Smooth muscle cell of trachea (primary cell): ENCODE results near the gene AKT1. TPM values are rescaled to one million over a fixed set of nuclear protein-coding genes. Genes with fewer than 3 reads are reported as not detected.

Experiments
- total RNA-seq: library from RNA; depleted of rRNA; stranded (reverse); fragments of >200 nt; gene quantifications from 2 replicates; pipeline ENCODE4 v1.2.1, GENCODE V29; 2014

Gene AKT1
- total RNA-seq = 158 and 216 TPM in 2 replicates

GRCh38 chr14:104794993-104795780, at the start of gene AKT1:
AKT1 (minus strand) TSS chr14:104795748; CDS start chr14:104792643, 3,105 bp downstream.

GRCh38 chr14:104800771-104801519, 5.4 kb upstream of the AKT1 start, which contains the start of gene ZBTB42:
ZBTB42 (plus strand) TSS chr14:104801101; CDS start chr14:104801198, 97 bp downstream.

GRCh38 chr14:104752735-104753527, 42.6 kb downstream of the AKT1 start, which contains the start of gene SIVA1:
SIVA1 (plus strand) TSS chr14:104753147; CDS start chr14:104753202, 55 bp downstream.

GRCh38 chr14:104723651-104724406, 71.7 kb downstream of the AKT1 start, which contains the start of gene ADSS1:
ADSS1 (plus strand) TSS chr14:104724229; CDS start chr14:104724271, 42 bp downstream.

Other genes starting within 250 kb of the AKT1 start
- not detected in 2 replicates for gene C14orf180, start 216.0 kb downstream of the AKT1 start, total RNA-seq
- gene TMEM179, start 191.0 kb downstream of the AKT1 start, total RNA-seq = not detected in 2 replicates
- 74.6 and 86.8 TPM in 2 replicates for gene INF2, start 106.1 kb downstream of the AKT1 start, total RNA-seq
- gene ADSS1, start 71.5 kb downstream of the AKT1 start, total RNA-seq = 2.5 and 7.1 TPM in 2 replicates
- 56.2 and 167 TPM in 2 replicates for gene SIVA1, start 42.6 kb downstream of the AKT1 start, total RNA-seq
- gene ZBTB42, start 5.4 kb upstream of the AKT1 start, total RNA-seq = 3.2 and 5.6 TPM in 2 replicates
- 14.7 and 28.0 TPM in 2 replicates for gene CEP170B, start 69.5 kb upstream of the AKT1 start, total RNA-seq
- under 0.01 TPM in 2 replicates for gene PLD4, start 129.1 kb upstream of the AKT1 start, total RNA-seq
- 279 and 407 TPM in 2 replicates for gene AHNAK2, start 182.6 kb upstream of the AKT1 start, total RNA-seq
- gene CLBA1, start 190.0 kb upstream of the AKT1 start, total RNA-seq = 9.8 and 10.6 TPM in 2 replicates
- 9.6 and 19.6 TPM in 2 replicates for gene CDCA4, start 225.3 kb upstream of the AKT1 start, total RNA-seq